RWPE1 (cell line): ENCODE data around the gene TNP1.

Experiments
- CTCF ChIA-PET: fragments of 350-600 bp; sonication (Branson Sonifier 250); formaldehyde crosslinking; extraction: SDS; loops from one replicate; lab custom pipeline; 2021; lab: Yijun Ruan, JAX
- POLR2A ChIA-PET: fragments of 400-600 bp; formaldehyde crosslinking; extraction: SDS; loops from one replicate; lab custom pipeline; 2020; ENCODE audit warnings: antibody characterized with exemption; ENCODE audit not compliant: low non-redundant PET; lab: Yijun Ruan, JAX
- DNase-seq: peaks from one replicate; pipeline ENCODE4 v3.0.0; 2012; ENCODE audit warnings: low spot score
- H3K27ac ChIP-seq: fragments of 450-650 bp; 2 replicates; pipeline ENCODE4 v1.5.1; 2017
- TF ChIP-seq, protein P1 (sequence below): fragments of 450-650 bp; conservative IDR thresholded peaks from 2 replicates; pipeline ENCODE4 v1.5.1; 2017; ENCODE audit warnings: low read depth, mild to moderate bottlenecking

The TNP1 gene

GRCh38 chr2:216872040-216872439 lies 12.2 kb upstream of the TNP1 start:
- TF ChIP-seq, protein P1, sequence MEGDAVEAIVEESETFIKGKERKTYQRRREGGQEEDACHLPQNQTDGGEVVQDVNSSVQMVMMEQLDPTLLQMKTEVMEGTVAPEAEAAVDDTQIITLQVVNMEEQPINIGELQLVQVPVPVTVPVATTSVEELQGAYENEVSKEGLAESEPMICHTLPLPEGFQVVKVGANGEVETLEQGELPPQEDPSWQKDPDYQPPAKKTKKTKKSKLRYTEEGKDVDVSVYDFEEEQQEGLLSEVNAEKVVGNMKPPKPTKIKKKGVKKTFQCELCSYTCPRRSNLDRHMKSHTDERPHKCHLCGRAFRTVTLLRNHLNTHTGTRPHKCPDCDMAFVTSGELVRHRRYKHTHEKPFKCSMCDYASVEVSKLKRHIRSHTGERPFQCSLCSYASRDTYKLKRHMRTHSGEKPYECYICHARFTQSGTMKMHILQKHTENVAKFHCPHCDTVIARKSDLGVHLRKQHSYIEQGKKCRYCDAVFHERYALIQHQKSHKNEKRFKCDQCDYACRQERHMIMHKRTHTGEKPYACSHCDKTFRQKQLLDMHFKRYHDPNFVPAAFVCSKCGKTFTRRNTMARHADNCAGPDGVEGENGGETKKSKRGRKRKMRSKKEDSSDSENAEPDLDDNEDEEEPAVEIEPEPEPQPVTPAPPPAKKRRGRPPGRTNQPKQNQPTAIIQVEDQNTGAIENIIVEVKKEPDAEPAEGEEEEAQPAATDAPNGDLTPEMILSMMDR, result no peak
- no peak for DNase-seq
- no peak overlapping the region for H3K27ac ChIP-seq
- ChIA-PET CTCF (no interaction called here), POLR2A (no interaction called here)

GRCh38 chr2:216871333-216871934 lies 11.6 kb upstream of the TNP1 start:
- H3K27ac ChIP-seq, result no peak overlapping the region
- TF ChIP-seq, protein P1, result no peak
- CTCF ChIA-PET, result no interaction called here
- POLR2A ChIA-PET, result no interaction called here
- no peak for DNase-seq

GRCh38 chr2:216870508-216871332 lies 10.9 kb upstream of the TNP1 start:
- TF ChIP-seq, protein P1, result no peak
- no peak overlapping the region for H3K27ac ChIP-seq
- no peak for DNase-seq
- ChIA-PET POLR2A (interaction anchor here (0.6 kb wide), 1 partner anchor 10 kb away, joined by 4 read pairs; no protein-coding TSS in a partner anchor), CTCF (interaction anchor here (0.6 kb wide), 1 partner anchor 90 kb away, joined by 6 read pairs; no protein-coding TSS in a partner anchor)

- H3K27ac ChIP-seq, result no peak overlapping the region
- CTCF ChIA-PET, result no interaction called here
- no peak for DNase-seq
Observed at GRCh38 chr2:216866515-216867095, 6.7 kb upstream of the TNP1 start.

DNA sequence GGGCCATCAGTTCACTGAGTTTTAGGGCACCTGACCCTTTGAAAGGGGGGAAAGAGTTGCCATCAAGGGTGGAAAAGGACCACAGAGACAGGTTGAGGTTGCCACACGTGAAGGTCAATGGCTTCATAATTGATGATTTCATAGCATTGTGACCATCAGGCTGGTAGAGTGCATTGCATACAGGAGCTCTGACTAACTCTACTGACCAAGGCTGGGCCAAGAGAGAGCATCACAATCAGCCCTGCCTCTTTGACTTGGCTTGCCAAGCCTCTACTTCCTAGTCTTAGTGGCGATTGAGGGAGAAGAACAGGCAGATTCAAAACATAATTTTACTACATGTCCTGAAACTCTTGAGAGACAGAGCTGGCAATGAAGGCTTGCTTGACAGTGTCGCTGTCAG lies 5.8 kb upstream of the TNP1 start:
- POLR2A ChIA-PET, result no interaction called here
- CTCF ChIA-PET, result no interaction called here
- TF ChIP-seq, protein P1, result no peak

More at GRCh38 chr2:216866515-216867095, 6.7 kb upstream of the TNP1 start:
- POLR2A ChIA-PET, result no interaction called here
- TF ChIP-seq, protein P1, result no peak

GRCh38 chr2:216863946-216864345 lies 4.1 kb upstream of the TNP1 start:
- no peak overlapping the region for H3K27ac ChIP-seq
- TF ChIP-seq, protein P1, result no peak
- no peak for DNase-seq
- ChIA-PET CTCF (no interaction called here), POLR2A (no interaction called here)

More for the DNA sequence above, 5.8 kb upstream of the TNP1 start:
- DNase-seq, result no peak
- no peak overlapping the region for H3K27ac ChIP-seq
